ENCODE results near the gene NOTO.

The NOTO gene

DNA sequence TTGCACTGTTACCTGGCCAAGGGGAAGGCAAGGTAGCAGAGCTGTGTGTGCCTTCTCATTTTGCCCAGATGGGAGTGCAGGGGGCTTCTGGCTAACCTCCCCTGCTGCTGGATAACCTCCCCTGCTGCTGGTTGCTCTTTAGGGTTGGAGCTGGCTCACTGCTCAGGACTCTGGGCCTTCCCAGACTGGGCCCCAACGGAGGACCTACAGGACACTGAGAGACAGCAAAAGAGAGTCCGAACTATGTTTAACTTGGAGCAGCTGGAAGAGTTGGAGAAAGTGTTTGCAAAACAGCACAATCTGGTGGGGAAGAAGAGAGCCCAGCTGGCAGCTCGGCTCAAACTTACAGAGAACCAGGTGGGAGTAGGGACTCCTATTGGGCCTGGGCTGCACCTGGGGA is 5.9 kb downstream of the NOTO start:
- Histone ChIP-seq H2BK5ac (ENCODE audit: low read length) (no peak overlapping the region), H3K27me3 (ENCODE audit: insufficient read depth, low read length, poor library complexity) (peaks cover 1% of the 10 kb centered on the region), H3K9ac (ENCODE audit: low read length) (no peak overlapping the region), H4K5ac (ENCODE audit: low read length) (no peak overlapping the region), H4K8ac (ENCODE audit: low read depth, low read length) (no peak overlapping the region), H3K27ac (ENCODE audit: low read depth, low read length) (no peak overlapping the region), H3K79me2 (ENCODE audit: control insufficient read depth, insufficient read depth, low read length) (no peaks in the 10 kb centered on the region), H3K4me3 (ENCODE audit: low read length) (no peak overlapping the region), H3K4me1 (ENCODE audit: control insufficient read depth, low read depth, low read length) (no peaks in the 10 kb centered on the region), H3K36me3 (ENCODE audit: control insufficient read depth, insufficient read depth, low read length) (no peaks in the 10 kb centered on the region), H3K18ac (ENCODE audit: low read length) (no peak overlapping the region), H3K56ac (ENCODE audit: low read length) (no peak overlapping the region), H3K79me1 (ENCODE audit: low read length) (no peaks in the 10 kb centered on the region), H3K4me2 (ENCODE audit: low read length) (no peak overlapping the region), H2BK120ac (ENCODE audit: low read depth, low read length) (no peak overlapping the region), H2AK5ac (ENCODE audit: low read length) (no peak overlapping the region), H2BK15ac (replicated peaks; ENCODE audit: low read depth) (no peak overlapping the region), H3K4ac (ENCODE audit: low read depth, low read length) (no peak overlapping the region), H3K23ac (ENCODE audit: low read length) (no peak overlapping the region)
- no CpG with 5 or more reads among the region's 3 CpGs for WGBS (ENCODE audit: extremely low coverage, insufficient coverage, low lambda C conversion rate)
- DNase-seq, result no peak

GRCh38 chr2:73210019-73210418 is 7.6 kb downstream of the NOTO start:
- no peak overlapping the region for H3K4me3 ChIP-seq (ENCODE audit: low read length)
- no peak overlapping the region for H4K8ac ChIP-seq (ENCODE audit: low read depth, low read length)
- no peak overlapping the region for H3K27ac ChIP-seq (ENCODE audit: low read depth, low read length)
- H2BK120ac ChIP-seq (ENCODE audit: low read depth, low read length), result no peak overlapping the region
- no peak overlapping the region for H2BK15ac ChIP-seq (replicated peaks; ENCODE audit: low read depth)
- no peak overlapping the region for H3K18ac ChIP-seq (ENCODE audit: low read length)
- H3K23ac ChIP-seq (ENCODE audit: low read length), result no peak overlapping the region
- no peaks in the 10 kb centered on the region for H3K27me3 ChIP-seq (ENCODE audit: insufficient read depth, low read length, poor library complexity)
- no peak overlapping the region for H2AK5ac ChIP-seq (ENCODE audit: low read length)
- no peak overlapping the region for H4K5ac ChIP-seq (ENCODE audit: low read length)
- H3K79me1 ChIP-seq (ENCODE audit: low read length), result no peaks in the 10 kb centered on the region
- no peak overlapping the region for H3K4me2 ChIP-seq (ENCODE audit: low read length)
- H3K4me1 ChIP-seq (ENCODE audit: control insufficient read depth, low read depth, low read length), result no peaks in the 10 kb centered on the region
- H3K36me3 ChIP-seq (ENCODE audit: control insufficient read depth, insufficient read depth, low read length), result no peaks in the 10 kb centered on the region
- no peak overlapping the region for H3K9ac ChIP-seq (ENCODE audit: low read length)
- no peak for DNase-seq
- peaks cover 4% of the 10 kb centered on the region for H3K79me2 ChIP-seq (ENCODE audit: control insufficient read depth, insufficient read depth, low read length)
- H3K4ac ChIP-seq (ENCODE audit: low read depth, low read length), result no peak overlapping the region
- no CpG with 5 or more reads among the region's 4 CpGs for WGBS (ENCODE audit: extremely low coverage, insufficient coverage, low lambda C conversion rate)
- H2BK5ac ChIP-seq (ENCODE audit: low read length), result no peak overlapping the region
- no peak overlapping the region for H3K56ac ChIP-seq (ENCODE audit: low read length)

DNA sequence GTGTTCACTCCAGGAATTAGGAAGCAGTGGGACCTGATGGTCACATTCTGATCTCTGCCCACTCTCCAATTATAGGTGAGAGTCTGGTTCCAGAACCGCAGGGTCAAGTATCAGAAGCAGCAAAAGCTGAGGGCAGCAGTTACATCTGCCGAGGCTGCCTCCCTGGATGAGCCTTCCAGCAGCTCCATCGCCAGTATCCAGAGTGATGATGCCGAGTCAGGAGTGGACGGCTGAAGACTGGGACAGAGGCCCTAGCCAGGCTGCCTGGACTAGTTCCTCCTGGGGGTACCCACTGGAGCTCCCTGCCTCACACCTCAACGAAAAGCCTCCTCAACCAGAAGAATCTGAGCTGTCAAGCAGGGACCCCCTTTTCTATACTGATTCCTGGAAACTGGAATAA is 8.3 kb downstream of the NOTO start:
- Histone ChIP-seq H3K4ac (ENCODE audit: low read depth, low read length) (no peak overlapping the region), H3K4me2 (ENCODE audit: low read length) (no peak overlapping the region), H3K9ac (ENCODE audit: low read length) (no peak overlapping the region), H3K4me3 (ENCODE audit: low read length) (no peak overlapping the region), H2BK15ac (replicated peaks; ENCODE audit: low read depth) (no peak overlapping the region), H3K23ac (ENCODE audit: low read length) (no peak overlapping the region), H3K27me3 (ENCODE audit: insufficient read depth, low read length, poor library complexity) (no peaks in the 10 kb centered on the region), H2AK5ac (ENCODE audit: low read length) (no peak overlapping the region), H3K79me1 (ENCODE audit: low read length) (peaks cover 3% of the 10 kb centered on the region), H4K5ac (ENCODE audit: low read length) (no peak overlapping the region), H3K18ac (ENCODE audit: low read length) (no peak overlapping the region), H3K4me1 (ENCODE audit: control insufficient read depth, low read depth, low read length) (no peaks in the 10 kb centered on the region), H4K8ac (ENCODE audit: low read depth, low read length) (no peak overlapping the region), H2BK5ac (ENCODE audit: low read length) (no peak overlapping the region), H3K27ac (ENCODE audit: low read depth, low read length) (no peak overlapping the region), H3K56ac (ENCODE audit: low read length) (no peak overlapping the region), H3K79me2 (ENCODE audit: control insufficient read depth, insufficient read depth, low read length) (peaks cover 11% of the 10 kb centered on the region), H3K36me3 (ENCODE audit: control insufficient read depth, insufficient read depth, low read length) (no peaks in the 10 kb centered on the region), H2BK120ac (ENCODE audit: low read depth, low read length) (no peak overlapping the region)
- no peak for DNase-seq
- no CpG with 5 or more reads among the region's 6 CpGs for WGBS (ENCODE audit: extremely low coverage, insufficient coverage, low lambda C conversion rate)

- Histone ChIP-seq H4K8ac (ENCODE audit: low read depth, low read length) (no peak overlapping the region), H3K4me2 (ENCODE audit: low read length) (no peak overlapping the region), H3K4me3 (ENCODE audit: low read length) (no peak overlapping the region), H3K79me1 (ENCODE audit: low read length) (peaks cover 3% of the 10 kb centered on the region), H2BK15ac (replicated peaks; ENCODE audit: low read depth) (no peak overlapping the region), H3K4ac (ENCODE audit: low read depth, low read length) (no peak overlapping the region), H3K79me2 (ENCODE audit: control insufficient read depth, insufficient read depth, low read length) (peaks cover 11% of the 10 kb centered on the region), H3K56ac (ENCODE audit: low read length) (no peak overlapping the region), H3K4me1 (ENCODE audit: control insufficient read depth, low read depth, low read length) (no peaks in the 10 kb centered on the region), H3K18ac (ENCODE audit: low read length) (no peak overlapping the region), H4K5ac (ENCODE audit: low read length) (no peak overlapping the region), H2BK5ac (ENCODE audit: low read length) (no peak overlapping the region), H2AK5ac (ENCODE audit: low read length) (no peak overlapping the region), H2BK120ac (ENCODE audit: low read depth, low read length) (no peak overlapping the region), H3K9ac (ENCODE audit: low read length) (no peak overlapping the region), H3K23ac (ENCODE audit: low read length) (no peak overlapping the region), H3K36me3 (ENCODE audit: control insufficient read depth, insufficient read depth, low read length) (no peaks in the 10 kb centered on the region), H3K27me3 (ENCODE audit: insufficient read depth, low read length, poor library complexity) (no peaks in the 10 kb centered on the region), H3K27ac (ENCODE audit: low read depth, low read length) (no peak overlapping the region)
- no CpG with 5 or more reads among the region's 7 CpGs for WGBS (ENCODE audit: extremely low coverage, insufficient coverage, low lambda C conversion rate)
- DNase-seq, result no peak
Observed at GRCh38 chr2:73212098-73212447, 9.7 kb downstream of the NOTO start.

DNA sequence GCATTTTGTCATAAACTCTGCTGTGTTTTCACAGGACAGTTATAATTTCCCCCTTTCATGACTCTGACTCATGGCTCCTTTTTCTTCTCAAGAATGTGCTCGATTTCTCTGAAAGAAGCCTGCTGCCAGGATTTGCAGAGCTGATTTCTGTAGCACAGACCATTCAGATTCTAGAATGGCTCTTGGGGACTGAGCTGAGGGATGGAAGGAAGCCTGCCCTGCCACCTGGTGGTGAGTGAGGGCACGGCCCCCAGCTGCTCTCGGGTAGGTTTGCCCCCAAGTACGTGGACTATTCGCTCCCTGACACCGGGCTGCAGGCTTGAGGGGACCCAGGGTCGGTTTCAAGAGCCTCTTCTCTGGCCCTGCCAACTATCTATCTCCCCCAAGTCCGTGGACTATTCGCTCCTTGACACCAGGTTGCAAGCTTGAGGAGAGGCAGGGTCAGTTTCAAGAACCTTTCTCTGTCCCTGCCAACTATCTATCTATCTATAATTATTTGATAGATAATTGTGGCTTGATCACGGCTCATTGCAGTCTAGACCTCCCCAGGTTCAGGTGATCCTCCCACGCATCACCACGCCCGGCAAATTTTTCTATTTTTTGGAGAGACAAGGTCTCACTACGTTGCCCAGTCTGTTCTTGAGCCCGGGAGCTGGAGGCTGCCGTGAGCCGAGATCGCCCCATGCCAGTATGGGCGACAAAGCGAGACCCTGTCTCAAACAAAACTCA is 10.2 kb downstream of the NOTO start:
- no peak overlapping the region for H2BK5ac ChIP-seq (ENCODE audit: low read length)
- H3K23ac ChIP-seq (ENCODE audit: low read length), result no peak overlapping the region
- no peak overlapping the region for H3K18ac ChIP-seq (ENCODE audit: low read length)
- no peak overlapping the region for H3K4me3 ChIP-seq (ENCODE audit: low read length)
- no peak overlapping the region for H3K9ac ChIP-seq (ENCODE audit: low read length)
- H2BK120ac ChIP-seq (ENCODE audit: low read depth, low read length), result no peak overlapping the region
- no peaks in the 10 kb centered on the region for H3K36me3 ChIP-seq (ENCODE audit: control insufficient read depth, insufficient read depth, low read length)
- no CpG with 5 or more reads among the region's 20 CpGs for WGBS (ENCODE audit: extremely low coverage, insufficient coverage, low lambda C conversion rate)
- no peak overlapping the region for H3K56ac ChIP-seq (ENCODE audit: low read length)
- peak; percentile 83 for DNase-seq
- H3K79me1 ChIP-seq (ENCODE audit: low read length), result peaks cover 6% of the 10 kb centered on the region
- H3K4me1 ChIP-seq (ENCODE audit: control insufficient read depth, low read depth, low read length), result no peaks in the 10 kb centered on the region
- no peak overlapping the region for H4K5ac ChIP-seq (ENCODE audit: low read length)
- H3K27ac ChIP-seq (ENCODE audit: low read depth, low read length), result no peak overlapping the region
- no peaks in the 10 kb centered on the region for H3K27me3 ChIP-seq (ENCODE audit: insufficient read depth, low read length, poor library complexity)
- no peak overlapping the region for H3K4ac ChIP-seq (ENCODE audit: low read depth, low read length)
- no peak overlapping the region for H3K4me2 ChIP-seq (ENCODE audit: low read length)
- H2AK5ac ChIP-seq (ENCODE audit: low read length), result no peak overlapping the region
- no peak overlapping the region for H2BK15ac ChIP-seq (replicated peaks; ENCODE audit: low read depth)
- H4K8ac ChIP-seq (ENCODE audit: low read depth, low read length), result no peak overlapping the region
- peaks cover 11% of the 10 kb centered on the region for H3K79me2 ChIP-seq (ENCODE audit: control insufficient read depth, insufficient read depth, low read length)
